SK-N-MC (cell line): ENCODE results near the gene MYADML2.

Experiments used
- EZH2 ChIP-seq: fragments of 200-600 bp; sonication (generic); IDR thresholded peaks from one replicate; pipeline ENCODE4 v1.6.1; 2017; ENCODE audit warnings: antibody characterized with exemption
- FOXP2 ChIP-seq: optimal IDR thresholded peaks from 2 replicates; pipeline ENCODE3; 2011; ENCODE audit warnings: mild to moderate bottlenecking, moderate library complexity; ENCODE audit not compliant: insufficient read depth; ENCODE audit errors: extremely low read length, control extremely low read depth
- POLR2AphosphoS5 ChIP-seq: IDR thresholded peaks from 2 replicates; pipeline ENCODE4 v1.6.1; 2012; ENCODE audit warnings: mild to moderate bottlenecking, low read depth, low read length, borderline replicate concordance

DNA sequence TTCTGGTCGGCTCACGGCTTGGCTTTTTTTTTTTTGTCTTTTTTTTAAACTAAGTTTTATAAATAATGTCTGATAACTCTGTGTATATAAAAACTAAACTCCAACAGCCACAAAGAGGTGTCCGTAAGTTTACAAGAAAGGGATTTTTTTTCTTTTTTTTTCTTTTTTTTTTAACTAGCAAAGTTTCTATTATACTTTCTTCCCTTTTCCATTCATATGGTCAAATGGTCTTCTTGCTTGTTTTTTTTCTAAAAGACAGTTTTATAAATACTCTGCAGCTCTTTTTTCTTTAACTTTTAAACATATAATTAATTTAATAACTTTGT, 25.5 kb downstream of the MYADML2 start:
- TF ChIP-seq EZH2 (no peak), POLR2AphosphoS5 (no peak), FOXP2 (no peak)
